IPS-15b (cell line): ENCODE data around the gene RASD1.

ENCODE experiments used
- H3K27me3 ChIP-seq: one replicate; pipeline ENCODE4 v1.6.1; 2013; ENCODE audit warnings: low read length; ENCODE audit not compliant: control insufficient read depth, insufficient read depth
- H3K36me3 ChIP-seq: one replicate; pipeline ENCODE4 v1.6.1; 2013; ENCODE audit warnings: low read length; ENCODE audit not compliant: control insufficient read depth, insufficient read depth
- H3K4me1 ChIP-seq: one replicate; pipeline ENCODE4 v1.6.1; 2013; ENCODE audit warnings: mild to moderate bottlenecking, low read length; ENCODE audit not compliant: control insufficient read depth, insufficient read depth
- H3K4me3 ChIP-seq: one replicate; pipeline ENCODE4 v1.5.1; 2013; ENCODE audit warnings: low read depth, low read length
- H3K9ac ChIP-seq: one replicate; pipeline ENCODE4 v1.6.1; 2013; ENCODE audit warnings: low read depth, mild to moderate bottlenecking, low read length
- H3K9me3 ChIP-seq: one replicate; pipeline ENCODE4 v1.6.1; 2013; ENCODE audit warnings: mild to moderate bottlenecking, low read length; ENCODE audit not compliant: control insufficient read depth, insufficient read depth

Gene RASD1

DNA sequence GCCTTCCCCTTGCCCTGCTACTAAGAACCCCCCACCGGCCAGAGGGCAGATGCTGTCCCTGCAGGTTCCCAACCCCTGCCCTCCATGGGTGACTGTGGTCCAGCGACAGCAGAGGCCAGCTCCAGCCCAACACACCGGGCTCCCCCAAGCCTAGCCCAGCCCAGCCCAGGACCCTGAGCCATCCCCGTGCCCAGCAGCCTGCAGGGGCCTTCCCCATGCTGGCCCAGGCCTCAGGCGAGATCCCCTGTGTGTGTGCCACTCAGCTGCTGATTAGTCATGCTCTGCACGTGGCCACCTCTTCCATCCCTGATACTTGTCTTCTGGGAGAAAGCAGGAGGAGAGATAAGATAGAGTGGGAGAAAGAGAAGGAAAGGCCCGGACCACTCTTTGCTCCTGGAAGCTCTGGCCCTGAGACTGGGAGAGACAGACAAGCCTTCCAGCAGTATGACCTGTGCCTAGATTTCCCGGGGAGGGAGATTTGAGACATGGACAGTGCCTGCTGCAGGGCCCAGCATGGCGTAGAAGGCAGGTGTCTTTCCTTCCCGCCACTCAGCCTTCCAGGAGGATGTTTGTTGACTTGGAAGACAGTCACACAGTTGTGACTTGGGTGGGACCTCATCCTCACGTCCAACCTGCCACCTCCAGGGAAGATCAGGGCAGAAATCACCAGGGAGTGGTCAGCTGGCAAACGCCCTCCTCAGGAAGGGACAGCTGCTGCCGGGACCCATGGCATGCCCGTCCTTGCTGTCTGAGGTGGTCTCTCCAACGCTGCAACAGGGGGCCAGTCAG lies 41.3 kb upstream of the RASD1 start:
- no peaks in the 10 kb centered on the region for H3K9me3 ChIP-seq
- no peaks in the 10 kb centered on the region for H3K27me3 ChIP-seq
- no peaks in the 10 kb centered on the region for H3K36me3 ChIP-seq
- peaks cover 4% of the 10 kb centered on the region for H3K4me1 ChIP-seq
- H3K4me3 ChIP-seq = no peak overlapping the region
- no peak overlapping the region for H3K9ac ChIP-seq

DNA sequence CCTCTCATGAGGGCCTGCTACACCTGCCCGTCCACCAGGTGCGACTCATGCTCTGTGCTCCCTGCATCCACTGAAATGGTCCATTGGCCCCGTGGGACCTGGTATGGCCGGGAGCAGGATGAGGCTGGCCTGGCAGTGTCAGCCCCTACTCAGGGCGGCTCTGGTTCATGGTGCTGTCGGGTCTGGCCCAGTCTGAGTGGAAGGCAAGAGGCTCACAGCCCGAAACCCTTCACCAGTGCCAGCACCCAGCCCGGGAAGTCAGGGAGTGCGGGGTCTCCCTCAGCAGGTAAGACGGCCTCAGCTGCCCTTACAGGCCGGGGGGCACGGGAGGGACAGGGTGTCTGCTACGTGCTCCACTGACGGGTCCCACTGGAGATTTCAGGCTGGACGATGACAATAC lies 40.5 kb upstream of the RASD1 start:
- Histone ChIP-seq H3K36me3 (no peaks in the 10 kb centered on the region), H3K27me3 (no peaks in the 10 kb centered on the region), H3K4me1 (peaks cover 4% of the 10 kb centered on the region), H3K9me3 (no peaks in the 10 kb centered on the region), H3K9ac (no peak overlapping the region), H3K4me3 (no peak overlapping the region)

DNA sequence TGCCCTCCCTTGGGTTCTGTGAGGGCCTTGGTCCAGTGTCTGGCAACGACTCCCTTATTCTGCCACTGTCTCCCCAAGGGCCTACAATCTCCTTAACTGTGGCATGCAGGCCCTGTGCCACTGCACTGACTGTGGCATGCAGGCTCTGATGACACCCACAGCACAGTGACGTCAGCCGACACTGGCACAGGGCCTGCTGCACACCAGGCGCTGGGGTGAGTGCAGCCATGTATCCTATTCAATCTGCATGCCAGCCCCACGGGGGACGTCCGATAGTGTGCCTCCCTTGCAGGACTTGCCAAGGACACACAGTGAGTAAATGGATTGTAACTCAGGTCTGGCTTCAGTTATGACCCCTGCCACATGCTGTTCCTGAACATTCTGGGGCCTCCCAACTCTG lies 39.8 kb upstream of the RASD1 start:
- no peak overlapping the region for H3K9ac ChIP-seq

GRCh38 chr17:17533901-17534441 lies 37.8 kb upstream of the RASD1 start:
- H3K4me1 ChIP-seq = peaks cover 4% of the 10 kb centered on the region
- no peaks in the 10 kb centered on the region for H3K36me3 ChIP-seq
- H3K4me3 ChIP-seq = no peak overlapping the region
- no peaks in the 10 kb centered on the region for H3K27me3 ChIP-seq
- H3K9ac ChIP-seq = no peak overlapping the region
- no peaks in the 10 kb centered on the region for H3K9me3 ChIP-seq

More for the DNA sequence above, 39.8 kb upstream of the RASD1 start:
- no peaks in the 10 kb centered on the region for H3K9me3 ChIP-seq
- no peaks in the 10 kb centered on the region for H3K36me3 ChIP-seq
- H3K27me3 ChIP-seq = no peaks in the 10 kb centered on the region
- H3K4me3 ChIP-seq = no peak overlapping the region
- H3K4me1 ChIP-seq = peaks cover 4% of the 10 kb centered on the region

DNA sequence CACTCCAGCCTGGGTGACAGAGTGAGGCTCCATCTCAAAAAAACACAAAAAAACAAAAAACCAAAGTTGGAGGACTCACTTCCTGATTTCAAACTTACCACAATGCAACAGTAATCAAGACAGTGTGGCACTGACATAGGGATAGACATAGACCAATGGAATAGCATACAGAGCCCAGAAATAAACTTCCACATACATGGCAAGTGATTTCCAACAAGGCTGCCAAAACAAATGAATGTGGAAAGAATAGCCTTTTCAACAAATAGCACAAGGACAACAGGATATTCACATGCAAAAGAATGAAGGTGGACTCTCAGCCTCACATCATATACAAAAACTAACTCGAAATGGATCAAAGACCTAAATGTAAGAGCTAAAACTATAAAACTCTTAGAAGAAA lies 36.8 kb upstream of the RASD1 start:
- no peaks in the 10 kb centered on the region for H3K9me3 ChIP-seq
- no peak overlapping the region for H3K9ac ChIP-seq
- no peaks in the 10 kb centered on the region for H3K27me3 ChIP-seq
- H3K4me3 ChIP-seq = no peak overlapping the region
- peaks cover 4% of the 10 kb centered on the region for H3K4me1 ChIP-seq
- no peaks in the 10 kb centered on the region for H3K36me3 ChIP-seq

GRCh38 chr17:17531156-17531555 lies 35.0 kb upstream of the RASD1 start:
- no peaks in the 10 kb centered on the region for H3K36me3 ChIP-seq
- no peak overlapping the region for H3K4me3 ChIP-seq
- H3K9ac ChIP-seq = no peak overlapping the region
- H3K27me3 ChIP-seq = no peaks in the 10 kb centered on the region
- no peaks in the 10 kb centered on the region for H3K9me3 ChIP-seq
- H3K4me1 ChIP-seq = peaks cover 4% of the 10 kb centered on the region

DNA sequence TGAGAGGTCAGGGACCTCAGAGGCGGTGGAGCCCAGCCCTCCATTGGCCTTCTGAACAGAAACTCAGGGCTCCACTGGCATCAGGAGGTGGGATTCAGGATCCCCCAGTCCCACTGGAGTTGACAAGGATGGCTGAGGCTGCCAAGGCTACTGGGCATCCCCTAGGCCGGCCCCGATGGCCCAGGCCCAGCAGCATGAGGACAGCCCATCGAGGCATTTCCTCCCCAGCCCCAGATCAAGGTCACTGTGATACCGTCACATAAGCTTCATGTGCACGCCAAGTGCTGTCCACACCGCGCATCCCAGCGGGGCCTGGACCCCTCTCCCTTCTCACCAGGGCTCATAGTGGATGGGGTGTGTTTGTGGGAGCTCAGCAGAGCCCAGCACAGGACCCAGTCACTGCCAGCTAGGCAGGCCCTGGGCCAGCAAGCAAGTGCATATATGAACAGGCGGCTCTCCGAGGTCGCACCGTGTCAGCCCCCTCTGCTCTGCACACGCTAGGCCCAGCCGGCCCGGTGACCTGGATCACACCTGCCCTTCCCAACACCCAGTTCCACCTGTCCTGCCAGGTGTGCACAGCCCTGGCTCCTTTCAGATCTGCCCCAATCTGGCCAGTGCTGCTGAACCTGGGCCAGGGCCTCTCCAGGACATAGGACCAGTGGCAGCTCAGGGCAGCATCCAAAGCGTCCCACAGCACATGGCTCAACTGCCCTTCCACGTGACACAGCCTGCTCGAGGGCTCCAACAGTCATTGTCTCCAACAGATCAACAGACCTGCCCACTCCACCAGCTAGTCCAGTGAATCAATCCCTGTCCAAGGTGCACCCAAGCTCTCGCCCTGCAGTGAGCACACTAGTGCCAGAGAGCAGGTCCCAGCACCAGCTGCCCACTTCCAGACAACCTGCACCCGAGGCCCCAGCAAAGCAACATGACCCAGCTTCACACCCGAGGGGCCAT lies 32.8 kb upstream of the RASD1 start:
- no peaks in the 10 kb centered on the region for H3K27me3 ChIP-seq
- no peak overlapping the region for H3K9ac ChIP-seq
- H3K36me3 ChIP-seq = no peaks in the 10 kb centered on the region

GRCh38 chr17:17527956-17528500 lies 31.8 kb upstream of the RASD1 start:
- peaks cover 2% of the 10 kb centered on the region for H3K4me1 ChIP-seq
- no peak overlapping the region for H3K4me3 ChIP-seq
- H3K9ac ChIP-seq = no peak overlapping the region
- H3K27me3 ChIP-seq = no peaks in the 10 kb centered on the region
- H3K9me3 ChIP-seq = no peaks in the 10 kb centered on the region
- H3K36me3 ChIP-seq = no peaks in the 10 kb centered on the region

More for the DNA sequence above, 32.8 kb upstream of the RASD1 start:
- Histone ChIP-seq H3K4me3 (no peak overlapping the region), H3K4me1 (peaks cover 4% of the 10 kb centered on the region), H3K9me3 (no peaks in the 10 kb centered on the region)

GRCh38 chr17:17527534-17527933 lies 31.3 kb upstream of the RASD1 start:
- no peak overlapping the region for H3K4me3 ChIP-seq
- no peaks in the 10 kb centered on the region for H3K4me1 ChIP-seq
- H3K27me3 ChIP-seq = no peaks in the 10 kb centered on the region
- H3K9ac ChIP-seq = no peak overlapping the region
- no peaks in the 10 kb centered on the region for H3K36me3 ChIP-seq
- H3K9me3 ChIP-seq = no peaks in the 10 kb centered on the region

GRCh38 chr17:17526369-17526768 lies 30.2 kb upstream of the RASD1 start:
- H3K36me3 ChIP-seq = peaks cover 3% of the 10 kb centered on the region
- H3K9ac ChIP-seq = no peak overlapping the region
- peaks cover 3% of the 10 kb centered on the region for H3K4me1 ChIP-seq
- no peak overlapping the region for H3K4me3 ChIP-seq
- no peaks in the 10 kb centered on the region for H3K27me3 ChIP-seq
- H3K9me3 ChIP-seq = no peaks in the 10 kb centered on the region

DNA sequence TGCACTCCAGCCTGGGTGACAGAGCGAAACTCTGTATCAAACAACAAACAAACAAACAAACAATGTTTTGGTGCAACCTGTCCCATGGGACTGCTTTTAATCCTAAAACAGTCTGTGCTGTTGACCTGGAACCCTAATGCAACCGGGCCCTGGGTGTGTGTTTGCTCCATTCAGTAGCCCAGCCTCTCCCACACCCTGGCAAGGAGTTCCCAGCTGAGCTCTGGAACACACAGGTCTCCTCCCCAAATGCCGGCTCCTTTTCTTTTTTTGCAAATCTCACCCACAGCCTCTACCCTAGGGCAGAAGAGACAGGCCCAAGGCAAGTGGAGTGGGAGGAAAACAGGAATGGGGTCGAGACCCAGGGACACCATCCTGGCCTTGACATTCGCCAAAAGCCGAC lies 29.8 kb upstream of the RASD1 start:
- Histone ChIP-seq H3K9me3 (no peaks in the 10 kb centered on the region), H3K4me1 (peaks cover 3% of the 10 kb centered on the region), H3K36me3 (peaks cover 3% of the 10 kb centered on the region), H3K9ac (no peak overlapping the region), H3K27me3 (no peaks in the 10 kb centered on the region), H3K4me3 (no peak overlapping the region)
